Esophagus muscularis mucosa (tissue), 4 donors: ENCODE results near the gene MARCO. TPM values are rescaled to one million over a fixed set of nuclear protein-coding genes. Genes with fewer than 3 reads are reported as not detected.

Experiments
- DNase-seq: peaks from one replicate; pipeline ENCODE4 v3.0.0-alpha.2; 2017; ENCODE audit errors: extremely low spot score
- H3K27ac ChIP-seq, 4 donors: fragments of 200-600 bp; sonication (generic); replicated peaks in 1 of 4; 1 replicate in 3 of 4; 2 replicates in 1 of 4; pipeline ENCODE4 v1.5.1; 2016 to 2019; ENCODE audit warnings: mild to moderate bottlenecking in 1 of 4
- H3K27me3 ChIP-seq, 4 donors: fragments of 200-600 bp; sonication (generic); one replicate each; pipeline versions ENCODE4 v1.5.1 to v1.6.0; 2016 to 2019
- H3K36me3 ChIP-seq, 4 donors: fragments of 200-600 bp; sonication (generic); one replicate each; pipeline ENCODE4 v1.5.1; 2016 to 2019
- H3K4me1 ChIP-seq, 4 donors: fragments of 200-600 bp; sonication (generic); one replicate each; pipeline ENCODE4 v1.5.1; 2016 to 2019
- H3K4me3 ChIP-seq, 4 donors: fragments of 200-600 bp; sonication (generic); 1 replicate in 2 of 4; 2 replicates in 2 of 4; pipeline ENCODE4 v1.5.1; 2016 to 2019; ENCODE audit warnings: mild to moderate bottlenecking in 4 of 4, moderate library complexity in 1 of 4
- H3K9me3 ChIP-seq, 4 donors: fragments of 200-600 bp; sonication (generic); 1 replicate in 3 of 4; 2 replicates in 1 of 4; pipeline ENCODE4 v1.5.1; 2016 to 2019
- EP300 ChIP-seq: sonication (generic); formaldehyde crosslinking; IDR thresholded peaks from one replicate; pipeline ENCODE4 v1.6.1; 2017; ENCODE audit warnings: antibody characterized with exemption
- POLR2A ChIP-seq: fragments of 450-650 bp; IDR thresholded peaks from one replicate; pipeline ENCODE4 v1.6.1; 2017; ENCODE audit warnings: antibody characterized with exemption, moderate library complexity, mild to moderate bottlenecking, low read depth
- POLR2AphosphoS5 ChIP-seq, 2 donors: sonication (generic); formaldehyde crosslinking; IDR thresholded peaks; one replicate each; pipeline ENCODE4 v1.6.1; 2017; ENCODE audit warnings: antibody characterized with exemption in 2 of 2
- WGBS: methylation state at CpG from one replicate; pipeline ENCODE4 v1.1.5; 2018; 5-methylcytosine and 5-hydroxymethylcytosine counted together
- intact Hi-C: fragments of 100-400 bp; cut with DNase I; formaldehyde crosslinking; loops from one replicate; pipeline ENCODE4 v1.15.1; 2023
- total RNA-seq, 4 donors: library from RNA; depleted of rRNA; stranded (reverse); fragments of >200 nt; gene quantifications; one replicate each; pipeline versions ENCODE4 v1.1.0 to v1.2.1, GENCODE V29; 2016
- TF ChIP-seq, protein P1 (sequence below), 3 experiments: fragments of 200-600 bp in 2 of 3; fragments of 450-650 bp in 1 of 3; sonication (generic) in 2 of 3; IDR thresholded peaks; one replicate each; pipeline ENCODE4 v1.5.1; 2017 to 2019; ENCODE audit warnings: antibody characterized with exemption in 3 of 3, mild to moderate bottlenecking in 2 of 3, moderate library complexity in 1 of 3

The MARCO gene
- total RNA-seq, 4 donors from 2014 or later, result 7.3 to 19.8 (median 12.9) TPM

DNA sequence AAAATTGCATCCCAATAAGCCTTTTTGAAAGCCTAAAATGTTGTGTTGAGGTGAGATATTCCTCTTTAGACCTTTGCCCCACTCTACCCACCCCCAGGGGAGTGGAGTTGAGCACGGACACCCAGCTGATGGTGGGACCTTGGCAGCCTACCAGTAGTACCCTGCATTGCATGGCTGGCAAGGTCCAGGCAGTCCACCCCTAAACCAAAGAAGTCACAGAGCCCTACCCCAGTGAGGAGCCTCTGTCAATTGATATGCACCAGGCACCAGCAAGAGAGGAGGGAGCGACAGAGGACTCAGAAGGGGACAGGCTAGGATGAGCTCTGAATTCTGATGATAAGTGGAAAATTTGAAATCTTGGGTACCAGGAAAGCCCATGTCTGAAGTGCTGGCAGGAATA lies 38.6 kb downstream of the MARCO start:
- DNase-seq, result peak; percentile 70
- no peak overlapping the region for H3K27ac ChIP-seq
- 86% methylated on average over 2 of the region's 2 CpGs for WGBS
- no peak for TF ChIP-seq EP300
- no peak for TF ChIP-seq POLR2AphosphoS5 (IDR thresholded peaks at IDR 0.05)
- TF ChIP-seq, protein P1, sequence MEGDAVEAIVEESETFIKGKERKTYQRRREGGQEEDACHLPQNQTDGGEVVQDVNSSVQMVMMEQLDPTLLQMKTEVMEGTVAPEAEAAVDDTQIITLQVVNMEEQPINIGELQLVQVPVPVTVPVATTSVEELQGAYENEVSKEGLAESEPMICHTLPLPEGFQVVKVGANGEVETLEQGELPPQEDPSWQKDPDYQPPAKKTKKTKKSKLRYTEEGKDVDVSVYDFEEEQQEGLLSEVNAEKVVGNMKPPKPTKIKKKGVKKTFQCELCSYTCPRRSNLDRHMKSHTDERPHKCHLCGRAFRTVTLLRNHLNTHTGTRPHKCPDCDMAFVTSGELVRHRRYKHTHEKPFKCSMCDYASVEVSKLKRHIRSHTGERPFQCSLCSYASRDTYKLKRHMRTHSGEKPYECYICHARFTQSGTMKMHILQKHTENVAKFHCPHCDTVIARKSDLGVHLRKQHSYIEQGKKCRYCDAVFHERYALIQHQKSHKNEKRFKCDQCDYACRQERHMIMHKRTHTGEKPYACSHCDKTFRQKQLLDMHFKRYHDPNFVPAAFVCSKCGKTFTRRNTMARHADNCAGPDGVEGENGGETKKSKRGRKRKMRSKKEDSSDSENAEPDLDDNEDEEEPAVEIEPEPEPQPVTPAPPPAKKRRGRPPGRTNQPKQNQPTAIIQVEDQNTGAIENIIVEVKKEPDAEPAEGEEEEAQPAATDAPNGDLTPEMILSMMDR (IDR thresholded peaks at IDR 0.05), result no peak
- no peak for TF ChIP-seq POLR2A
- H3K4me3 ChIP-seq, result no peak overlapping the region
- H3K9me3 ChIP-seq, result peaks cover 0 to 10% (median 0%) of the 10 kb centered on the region in 4 donors
- no peaks in the 10 kb centered on the region for H3K4me1 ChIP-seq
- intact Hi-C loops, result no loop called here
- peaks cover 0 to 17% (median 0%) of the 10 kb centered on the region in 4 donors for H3K27me3 ChIP-seq
- H3K36me3 ChIP-seq, result no peaks in the 10 kb centered on the region

DNA sequence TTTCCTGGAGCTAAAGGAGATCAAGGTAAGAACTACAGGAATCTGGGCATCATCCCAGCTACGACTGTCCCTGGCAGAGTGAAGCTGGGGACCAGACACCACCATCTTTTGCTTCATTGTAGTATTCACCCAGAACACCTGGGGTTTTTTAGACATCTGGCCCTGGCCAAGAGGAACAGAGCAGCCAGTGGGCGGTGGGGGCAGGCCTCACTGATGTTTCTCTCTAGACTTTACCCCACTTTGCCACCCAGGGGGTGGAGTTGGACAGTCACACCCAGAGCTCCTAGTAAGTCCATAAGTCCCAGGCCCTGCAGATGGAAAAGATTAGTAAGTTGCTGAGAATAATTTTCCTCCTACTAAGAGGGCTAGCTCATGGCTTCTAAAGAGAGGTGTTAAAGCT lies 39.6 kb downstream of the MARCO start:
- TF ChIP-seq EP300, result no peak
- no peak overlapping the region for H3K4me3 ChIP-seq
- WGBS, result 61% methylated on average over 2 of the region's 2 CpGs
- no peaks in the 10 kb centered on the region for H3K4me1 ChIP-seq
- H3K27me3 ChIP-seq, result peaks cover 0 to 13% (median 0%) of the 10 kb centered on the region in 4 donors
- H3K9me3 ChIP-seq, result peaks cover 0 to 4% (median 0%) of the 10 kb centered on the region in 4 donors
- no peak for DNase-seq
- H3K27ac ChIP-seq, result no peak overlapping the region
- intact Hi-C loops, result no loop called here
- no peaks in the 10 kb centered on the region for H3K36me3 ChIP-seq

DNA sequence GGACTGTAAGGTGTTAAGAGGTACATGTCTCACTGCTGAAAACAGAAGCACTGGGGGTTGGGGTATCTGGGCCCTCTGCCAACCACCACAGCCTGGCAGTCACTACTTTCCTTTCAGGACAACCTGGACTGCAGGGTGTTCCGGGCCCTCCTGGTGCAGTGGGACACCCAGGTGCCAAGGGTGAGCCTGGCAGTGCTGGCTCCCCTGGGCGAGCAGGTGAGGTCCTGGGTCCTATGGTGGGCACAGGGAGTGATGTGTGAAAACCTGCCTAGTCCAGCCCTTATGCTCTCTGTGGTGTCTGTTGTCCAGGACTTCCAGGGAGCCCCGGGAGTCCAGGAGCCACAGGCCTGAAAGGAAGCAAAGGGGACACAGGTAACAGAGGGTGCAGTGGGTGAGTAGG lies 40.0 kb downstream of the MARCO start:
- Histone ChIP-seq H3K4me1 (no peaks in the 10 kb centered on the region), H3K27me3 (peaks cover 0 to 16% (median 0%) of the 10 kb centered on the region in 4 donors), H3K36me3 (no peaks in the 10 kb centered on the region), H3K27ac (no peak overlapping the region), H3K9me3 (no peaks in the 10 kb centered on the region), H3K4me3 (no peak overlapping the region)
- peak; percentile 75 for DNase-seq
- WGBS, result 95% methylated on average over 2 of the region's 3 CpGs
- TF ChIP-seq POLR2AphosphoS5 (IDR thresholded peaks at IDR 0.05), result no peak
- TF ChIP-seq EP300, result no peak
- TF ChIP-seq POLR2A, result no peak
- TF ChIP-seq, protein P1 (IDR thresholded peaks at IDR 0.05), result no peak
- intact Hi-C loops, result no loop called here

DNA sequence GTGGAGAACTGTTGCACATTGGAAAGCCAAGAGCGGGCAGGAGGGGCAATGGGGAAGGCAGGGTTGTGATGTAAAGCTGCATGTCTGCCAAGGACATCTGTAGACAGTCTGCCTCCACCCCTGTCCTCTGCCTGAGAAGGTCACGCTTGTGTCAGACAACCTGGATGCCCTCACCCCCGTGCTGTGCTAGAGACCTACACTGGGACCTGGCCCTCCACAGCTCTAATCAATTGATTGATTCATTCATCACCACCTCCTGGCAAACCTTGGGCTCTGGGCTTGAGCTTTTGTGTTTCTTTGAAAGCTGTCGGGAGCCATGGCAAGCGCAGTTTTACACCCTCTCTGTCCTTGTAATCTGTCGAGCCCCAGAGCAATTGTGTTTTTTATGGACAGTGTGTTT lies 41.1 kb downstream of the MARCO start:
- DNase-seq, result peak; percentile 60

DNA sequence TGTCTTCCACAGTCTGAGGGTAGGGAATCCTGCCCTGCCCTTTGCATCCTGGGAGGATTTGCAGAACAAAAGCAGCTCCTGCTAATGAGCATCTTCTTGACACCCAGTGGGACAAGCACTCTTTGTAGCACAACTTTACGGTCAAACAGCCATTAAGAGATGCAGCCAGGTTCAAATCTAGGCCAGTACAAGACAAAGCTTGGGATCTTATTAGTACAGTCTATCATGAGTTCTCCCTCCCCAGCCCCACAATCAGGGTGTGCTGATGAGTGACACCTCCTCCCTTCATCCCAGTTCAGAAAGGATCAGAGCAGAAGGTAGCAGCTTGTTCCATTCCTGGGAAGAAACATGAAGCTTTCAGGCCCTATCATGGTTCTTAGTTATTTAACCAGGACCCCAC lies 41.9 kb downstream of the MARCO start:
- intact Hi-C loops, result no loop called here
- TF ChIP-seq POLR2AphosphoS5 (IDR thresholded peaks at IDR 0.05), result no peak
- no peak for TF ChIP-seq POLR2A
- TF ChIP-seq EP300, result no peak
- TF ChIP-seq, protein P1 (IDR thresholded peaks at IDR 0.05), result no peak
- WGBS, result 75% methylated on average over 1 of the region's 1 CpG
- Histone ChIP-seq H3K36me3 (no peaks in the 10 kb centered on the region), H3K4me1 (no peaks in the 10 kb centered on the region), H3K27me3 (peaks cover 0 to 23% (median 0%) of the 10 kb centered on the region in 4 donors), H3K27ac (no peak overlapping the region), H3K4me3 (no peak overlapping the region), H3K9me3 (no peaks in the 10 kb centered on the region)
- peak; percentile 66 for DNase-seq

More for the DNA sequence above, 41.1 kb downstream of the MARCO start:
- H3K9me3 ChIP-seq, result no peaks in the 10 kb centered on the region
- TF ChIP-seq, protein P1 (IDR thresholded peaks at IDR 0.05), result no peak
- TF ChIP-seq POLR2A, result no peak
- no peak for TF ChIP-seq POLR2AphosphoS5 (IDR thresholded peaks at IDR 0.05)
- no peak for TF ChIP-seq EP300
- H3K4me1 ChIP-seq, result no peaks in the 10 kb centered on the region
- intact Hi-C loops, result no loop called here
- no peak overlapping the region for H3K27ac ChIP-seq
- WGBS, result 76% methylated on average over 5 of the region's 6 CpGs
- peaks cover 0 to 20% (median 0%) of the 10 kb centered on the region in 4 donors for H3K27me3 ChIP-seq
- no peaks in the 10 kb centered on the region for H3K36me3 ChIP-seq
- H3K4me3 ChIP-seq, result no peak overlapping the region
